Glomerular endothelial cell (primary cell): ENCODE measurements around the gene HNMT. TPM values are rescaled to one million over a fixed set of nuclear protein-coding genes. Genes with fewer than 3 reads are reported as not detected.

Experiments used
- DNase-seq: peaks from one replicate; pipeline ENCODE4 v3.0.0-alpha.2; 2011; ENCODE audit warnings: low read depth, low spot score; ENCODE audit errors: extremely low read depth
- total RNA-seq: library from RNA; depleted of rRNA; stranded (reverse); fragments of >200 nt; gene quantifications from 2 replicates; pipeline ENCODE4 v1.2.3, GENCODE V29; 2015

HNMT gene
- total RNA-seq, 1 donor from 2014 or later = 1.1 TPM

- no peak for DNase-seq
These were observed 45.3 kb downstream of the HNMT start for GRCh38 chr2:138009622-138010021.

DNA sequence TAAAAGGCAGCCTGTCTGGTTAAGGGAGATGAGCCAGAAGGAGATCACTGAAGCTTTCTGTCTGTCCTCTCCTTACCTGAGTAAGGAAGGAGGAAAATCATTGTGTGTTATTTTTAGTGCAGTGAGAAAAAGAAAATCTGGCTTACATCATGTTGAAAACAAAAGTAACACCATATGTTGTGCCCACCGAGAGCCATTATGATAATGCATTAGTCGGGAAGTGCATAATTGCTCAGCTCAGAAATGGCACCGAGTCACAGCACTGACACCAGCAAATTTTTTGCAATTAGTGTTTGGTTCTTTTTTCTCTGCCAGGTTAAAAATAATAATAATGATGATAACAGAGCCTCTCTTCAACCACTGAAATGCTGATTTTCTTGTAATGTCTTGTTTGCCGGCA is 46.6 kb downstream of the HNMT start:
- DNase-seq = no peak

GRCh38 chr2:138012082-138012481 is 47.8 kb downstream of the HNMT start:
- DNase-seq = no peak

- no peak for DNase-seq
These were observed 48.7 kb downstream of the HNMT start for GRCh38 chr2:138012968-138013367.

GRCh38 chr2:138013639-138014038 is 49.4 kb downstream of the HNMT start:
- no peak for DNase-seq

DNA sequence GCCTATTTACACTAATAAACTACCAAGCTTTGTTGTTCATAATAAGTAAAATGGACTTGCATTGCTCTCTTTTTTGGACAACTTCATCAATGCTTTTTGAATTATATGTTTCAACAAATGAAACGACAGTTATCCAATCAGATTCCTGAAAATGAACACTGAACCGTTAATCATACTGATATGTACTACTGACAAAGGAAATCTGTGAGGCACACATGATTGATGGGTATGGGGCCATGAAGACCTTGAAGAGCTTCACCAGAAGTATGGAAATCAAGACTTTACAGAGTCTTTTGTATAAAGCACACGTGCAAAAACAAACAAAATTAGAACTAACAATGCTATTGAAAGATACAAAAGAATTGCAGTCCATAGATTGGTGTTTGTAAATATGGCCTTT is 51.2 kb downstream of the HNMT start:
- DNase-seq = no peak

DNA sequence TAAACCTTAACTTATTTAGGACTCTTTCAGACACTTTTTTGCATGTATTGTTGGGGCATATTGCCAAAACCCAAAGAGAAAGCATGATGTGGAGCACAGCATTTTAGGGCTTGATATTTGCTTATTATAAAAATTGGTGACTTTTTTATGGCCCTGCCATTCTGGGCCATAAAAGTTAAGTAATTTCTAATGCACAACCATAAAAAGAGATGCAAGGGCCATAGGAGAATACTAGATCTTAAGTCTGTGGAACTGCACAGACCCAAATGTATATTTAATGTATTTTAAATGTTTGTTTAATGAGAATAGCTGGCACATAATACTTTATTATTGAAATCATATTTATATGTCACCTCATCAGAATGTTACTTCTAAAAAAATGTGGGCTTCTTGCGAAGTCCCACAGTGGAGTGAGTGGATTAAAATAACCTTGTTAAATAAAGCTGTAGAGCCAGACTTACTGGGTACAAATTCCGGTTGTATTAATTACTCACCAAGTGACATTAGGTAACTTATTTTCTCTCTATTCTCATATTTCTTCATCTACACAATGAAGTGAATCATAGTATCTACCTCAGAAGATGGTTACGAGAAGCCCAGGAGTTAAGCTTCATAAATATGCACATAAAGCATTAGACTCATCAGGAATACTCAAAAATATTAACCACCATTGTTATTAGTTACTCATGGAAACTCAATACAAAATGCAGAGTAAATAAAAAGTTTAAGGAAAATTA is 52.2 kb downstream of the HNMT start:
- DNase-seq = no peak

DNA sequence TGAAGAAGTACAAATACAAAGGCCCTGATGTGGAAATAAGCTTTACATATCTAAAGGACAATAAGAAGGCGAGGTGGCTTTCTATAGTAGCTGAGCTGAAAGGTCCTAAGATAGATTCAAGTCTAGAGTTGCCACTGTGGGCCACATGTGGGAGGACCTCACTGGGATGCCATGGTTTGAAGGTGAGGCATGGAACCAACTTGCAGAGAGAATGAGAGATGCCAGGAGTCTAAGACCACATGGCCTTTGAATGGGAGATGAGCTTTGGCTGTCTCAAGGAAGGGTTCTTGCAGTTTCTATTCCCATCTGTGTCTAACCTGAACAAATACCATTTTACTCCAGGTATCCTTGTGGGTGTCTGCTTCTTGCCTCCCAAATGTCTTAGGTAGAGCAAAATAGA is 53.6 kb downstream of the HNMT start:
- DNase-seq = no peak

DNA sequence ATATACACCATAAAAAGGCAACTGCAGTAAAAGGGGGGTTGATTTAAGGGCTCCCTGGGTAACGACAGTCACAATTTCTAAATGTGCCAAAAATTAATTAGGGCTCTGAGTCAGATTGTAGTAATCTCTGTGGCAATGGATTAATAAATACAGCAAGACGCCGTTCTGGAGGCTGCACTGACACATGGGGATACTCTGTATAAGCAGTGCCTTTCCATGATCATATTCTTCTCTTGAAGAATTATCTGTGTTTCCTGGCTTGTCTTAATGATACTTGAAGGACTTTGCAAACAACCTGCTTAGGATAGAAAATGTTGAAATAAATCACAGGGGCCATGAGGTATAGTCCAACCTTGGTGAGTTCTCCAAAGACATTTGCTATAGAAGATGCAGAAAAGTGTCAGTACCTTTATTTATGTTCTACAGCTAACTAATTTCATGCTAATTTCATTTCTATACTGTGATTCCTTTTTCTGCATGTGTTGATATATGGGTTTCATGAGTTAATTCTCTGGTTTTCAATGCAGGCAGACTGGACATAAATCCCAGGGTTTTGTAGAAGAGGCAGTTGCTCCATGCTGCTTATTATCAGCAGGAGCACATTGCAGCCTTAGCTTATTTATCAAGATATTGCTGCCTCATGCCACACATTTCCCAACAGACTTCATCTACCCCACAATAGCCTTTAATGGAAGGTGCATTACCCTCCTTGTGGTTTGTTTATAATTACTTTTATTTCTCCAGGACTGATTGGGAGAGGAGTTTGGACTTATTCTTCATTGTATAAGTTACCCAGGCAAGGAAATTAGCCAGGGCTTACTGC is 54.8 kb downstream of the HNMT start:
- DNase-seq = no peak

GRCh38 chr2:138020432-138020831 is 56.2 kb downstream of the HNMT start:
- no peak for DNase-seq

DNA sequence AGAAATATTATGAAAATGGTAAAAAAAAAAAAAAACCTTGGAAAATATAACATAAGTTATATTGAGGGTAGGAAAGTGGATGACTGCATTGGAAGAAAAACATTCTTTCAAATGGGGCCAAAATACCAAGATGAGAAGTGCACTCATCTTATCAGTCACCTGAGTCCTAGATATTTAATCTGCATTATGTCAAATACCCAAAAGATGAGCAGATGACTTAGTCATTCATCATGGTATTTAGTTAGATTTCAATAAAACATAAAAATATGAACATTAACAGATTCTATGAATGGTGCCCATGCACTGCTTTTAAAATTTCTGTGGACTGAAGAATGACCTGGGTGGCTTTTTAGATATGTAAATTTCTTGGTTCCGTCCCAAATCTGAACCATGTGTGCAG is 56.9 kb downstream of the HNMT start:
- no peak for DNase-seq

DNA sequence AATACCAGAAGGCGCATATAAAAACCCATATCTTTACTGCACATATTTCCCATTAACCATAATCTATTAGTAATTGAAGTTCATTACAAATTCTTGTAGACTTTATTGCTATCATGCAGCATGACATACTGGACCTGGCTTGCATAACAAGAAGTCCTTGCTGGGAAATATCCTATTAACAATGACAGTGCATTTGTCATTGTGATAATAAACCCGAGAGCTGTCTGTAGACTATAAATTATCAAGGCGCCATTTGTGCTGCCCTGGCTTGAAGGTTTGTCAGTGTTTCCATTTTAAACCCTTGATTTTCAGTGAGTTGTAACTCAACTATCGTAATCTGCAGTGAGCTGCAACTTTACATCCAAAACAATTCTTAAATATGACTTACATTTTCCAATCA is 59.0 kb downstream of the HNMT start:
- DNase-seq = no peak

DNA sequence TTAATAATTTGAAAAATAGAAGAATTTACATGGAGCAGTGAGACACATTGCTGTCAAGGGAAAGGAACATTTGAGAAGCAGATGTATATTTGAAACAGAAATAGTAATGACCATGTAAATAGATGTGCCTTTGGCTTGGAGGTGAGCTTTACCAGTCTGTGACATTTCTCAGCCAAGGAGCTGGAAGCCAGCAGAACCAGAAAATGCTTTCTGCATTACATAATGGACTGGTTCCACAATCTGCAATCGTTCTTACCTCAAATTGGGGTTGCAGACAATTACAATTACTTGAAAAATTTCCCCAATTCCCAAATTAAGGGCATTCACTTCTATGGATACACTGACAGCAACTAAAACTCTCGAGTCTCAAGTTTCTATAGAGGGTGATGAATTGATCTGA is 59.7 kb downstream of the HNMT start:
- no peak for DNase-seq

GRCh38 chr2:138026111-138027020 is 62.1 kb downstream of the HNMT start:
- DNase-seq = no peak

DNA sequence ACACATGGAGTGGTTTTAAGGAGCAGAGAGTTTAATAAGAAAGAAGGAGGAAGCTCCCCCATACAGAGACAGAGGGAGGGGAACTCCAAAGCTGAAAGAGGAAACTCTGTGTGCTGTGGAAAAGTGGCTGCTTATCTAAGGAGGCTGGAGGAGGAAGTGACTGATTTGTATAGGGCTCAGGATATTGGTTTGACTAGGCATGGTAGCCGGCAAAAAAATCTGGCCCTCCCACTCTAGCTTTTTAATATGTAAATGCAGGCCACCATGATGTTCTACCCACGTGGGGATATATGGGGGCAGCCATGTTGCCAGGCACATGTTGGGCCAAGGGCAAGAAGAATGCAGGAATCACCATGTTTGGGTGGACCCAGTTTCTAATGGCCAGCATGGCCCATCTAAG is 64.3 kb downstream of the HNMT start:
- DNase-seq = no peak

- DNase-seq = no peak
These were observed 65.0 kb downstream of the HNMT start for GRCh38 chr2:138029276-138029675.

GRCh38 chr2:138030459-138030858 is 66.2 kb downstream of the HNMT start:
- no peak for DNase-seq

- no peak for DNase-seq
These were observed 68.1 kb downstream of the HNMT start for GRCh38 chr2:138032334-138032733.

DNA sequence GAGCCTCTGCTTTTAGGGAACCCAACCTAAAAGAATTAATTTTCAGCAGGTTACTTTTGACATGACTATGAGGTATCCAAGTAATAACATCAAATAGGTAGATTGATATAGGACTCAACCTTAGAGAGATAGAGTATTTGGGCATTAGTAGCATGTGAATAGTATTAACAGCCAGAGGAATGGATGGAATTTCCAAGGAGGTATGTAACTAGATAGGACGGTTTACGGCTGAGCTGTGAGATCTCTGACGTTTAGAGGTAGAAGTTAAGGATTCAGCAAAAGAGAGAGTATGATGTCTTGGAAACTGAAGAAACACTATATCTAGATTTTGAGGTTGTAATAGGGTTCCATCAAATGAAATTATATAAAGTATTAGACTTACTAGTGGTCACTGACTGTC is 70.3 kb downstream of the HNMT start:
- DNase-seq = no peak

- no peak for DNase-seq
These were observed 71.4 kb downstream of the HNMT start for GRCh38 chr2:138035608-138036217.

DNA sequence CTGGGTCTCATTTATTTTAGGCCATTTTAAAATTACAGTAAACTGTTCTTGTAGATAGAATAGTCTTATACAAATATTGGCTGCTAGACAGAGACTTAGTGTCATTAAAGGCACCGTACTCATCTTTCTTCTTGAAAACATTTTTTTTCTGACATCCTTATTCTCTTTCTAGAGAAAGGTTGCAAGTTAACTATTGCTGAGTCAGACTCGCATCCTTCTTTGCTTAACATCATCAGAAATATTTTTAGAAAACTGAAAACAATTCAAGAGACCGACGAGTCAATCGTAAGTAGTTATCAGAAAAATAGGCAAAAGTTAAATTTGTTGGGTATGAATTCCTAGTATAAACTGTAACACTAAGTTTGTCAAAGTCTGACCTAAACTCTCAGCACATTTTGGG is 72.2 kb downstream of the HNMT start:
- DNase-seq = no peak
